GM06990 (cell line): ENCODE data around the gene SDHAF2.

ENCODE experiments used
- DNase-seq: peaks from one replicate; pipeline ENCODE4 v3.0.0-alpha.2; 2011; ENCODE audit not compliant: insufficient read length; ENCODE audit errors: extremely low read depth
- H3K27me3 ChIP-seq: replicated peaks from 2 replicates; pipeline ENCODE4 v1.6.0; 2011; ENCODE audit warnings: low read length; ENCODE audit not compliant: control insufficient read depth, insufficient read depth
- H3K36me3 ChIP-seq: 2 replicates; pipeline ENCODE4 v1.5.1; 2011; ENCODE audit warnings: low read length; ENCODE audit not compliant: control insufficient read depth, insufficient read depth
- H3K4me3 ChIP-seq: replicated peaks from 2 replicates; pipeline ENCODE4 v1.5.1; 2011; ENCODE audit warnings: low read depth, mild to moderate bottlenecking, control low read depth, low read length
- CTCF ChIP-seq: IDR thresholded peaks from 2 replicates; pipeline ENCODE4 v1.5.1; 2011; ENCODE audit warnings: low read length, control low read depth, mild to moderate bottlenecking, inconsistent platforms; ENCODE audit not compliant: insufficient read depth, poor library complexity, severe bottlenecking

SDHAF2 gene

GRCh38 chr11:61406067-61406466 lies 23.9 kb upstream of the SDHAF2 start:
- H3K4me3 ChIP-seq, result no peak overlapping the region
- DNase-seq, result no peak
- H3K36me3 ChIP-seq, result peaks cover 36% of the 10 kb centered on the region
- no peaks in the 10 kb centered on the region for H3K27me3 ChIP-seq
- no peak for TF ChIP-seq CTCF

GRCh38 chr11:61406991-61407728 lies 22.8 kb upstream of the SDHAF2 start:
- Histone ChIP-seq H3K27me3 (no peaks in the 10 kb centered on the region), H3K36me3 (peaks cover 39% of the 10 kb centered on the region), H3K4me3 (no peak overlapping the region)
- TF ChIP-seq CTCF, result no peak
- no peak for DNase-seq

DNA sequence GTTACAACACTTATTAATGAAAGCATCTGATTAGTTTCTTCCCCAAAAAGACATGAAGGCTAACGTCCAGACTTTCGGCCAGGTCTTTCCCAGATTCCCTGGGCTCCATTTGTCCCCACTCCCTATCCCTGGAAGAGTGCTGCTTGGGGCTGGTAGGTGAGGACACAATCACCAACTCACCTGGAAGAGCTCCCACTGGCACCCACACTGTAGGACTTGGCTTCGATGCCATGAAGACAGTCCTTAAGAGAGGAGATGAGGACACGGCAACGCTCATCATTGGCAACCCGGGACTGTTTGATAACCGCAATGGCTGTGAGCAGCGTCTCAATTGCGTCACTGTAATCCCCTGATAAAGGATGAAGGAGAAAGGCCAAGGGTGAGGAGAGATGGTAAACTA lies 18.3 kb upstream of the SDHAF2 start:
- H3K27me3 ChIP-seq, result no peaks in the 10 kb centered on the region
- DNase-seq, result no peak
- H3K4me3 ChIP-seq, result no peak overlapping the region
- H3K36me3 ChIP-seq, result peaks cover 34% of the 10 kb centered on the region
- no peak for TF ChIP-seq CTCF

GRCh38 chr11:61413496-61413895 lies 16.4 kb upstream of the SDHAF2 start:
- TF ChIP-seq CTCF, result no peak
- Histone ChIP-seq H3K4me3 (no peak overlapping the region), H3K27me3 (no peaks in the 10 kb centered on the region), H3K36me3 (peaks cover 34% of the 10 kb centered on the region)
- no peak for DNase-seq

DNA sequence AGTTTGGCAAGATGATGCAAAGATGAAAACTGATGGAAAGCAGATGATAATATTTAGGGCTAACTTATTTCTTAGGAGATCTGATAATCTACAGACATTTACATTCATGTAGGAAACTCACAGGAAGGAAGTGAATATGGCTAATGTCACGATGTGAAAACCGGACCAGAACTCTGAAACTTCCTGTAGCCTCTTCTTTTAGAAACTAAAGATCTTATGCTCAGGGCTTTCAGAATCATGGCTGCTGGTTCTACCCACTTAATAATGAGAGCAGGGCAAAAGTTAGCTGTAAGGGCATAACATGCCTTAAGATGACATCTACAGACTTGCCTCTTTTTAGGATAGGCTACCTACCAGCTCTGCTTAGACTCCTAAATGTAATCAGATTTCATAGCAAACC lies 15.4 kb upstream of the SDHAF2 start:
- Histone ChIP-seq H3K36me3 (peaks cover 34% of the 10 kb centered on the region), H3K27me3 (no peaks in the 10 kb centered on the region), H3K4me3 (no peak overlapping the region)
- DNase-seq, result no peak
- no peak for TF ChIP-seq CTCF

GRCh38 chr11:61415381-61415780 lies 14.5 kb upstream of the SDHAF2 start:
- peaks cover 38% of the 10 kb centered on the region for H3K36me3 ChIP-seq
- TF ChIP-seq CTCF, result no peak

More at GRCh38 chr11:61415381-61415780, 14.5 kb upstream of the SDHAF2 start:
- Histone ChIP-seq H3K4me3 (no peak overlapping the region), H3K27me3 (no peaks in the 10 kb centered on the region)
- no peak for DNase-seq
